Vagina (tissue), 2 donors: ENCODE data around the gene P2RY6. TPM values are rescaled to one million over a fixed set of nuclear protein-coding genes. Genes with fewer than 3 reads are reported as not detected.
A peak's percentile ranks its signal among the peaks of the same experiment; 100 is the strongest.

ENCODE experiments used
- DNase-seq, 2 donors: peaks; one replicate each; pipeline ENCODE4 v3.0.0-alpha.2; 2017; ENCODE audit errors: extremely low spot score in 2 of 2
- H3K27ac ChIP-seq: fragments of 200-600 bp; sonication (generic); one replicate; pipeline ENCODE4 v1.5.1; 2019
- H3K27me3 ChIP-seq: fragments of 200-600 bp; sonication (generic); one replicate; pipeline ENCODE4 v1.5.1; 2019
- H3K36me3 ChIP-seq, 2 donors: fragments of 200-600 bp; sonication (generic); one replicate each; pipeline ENCODE4 v1.5.1; 2017 to 2019
- H3K4me1 ChIP-seq: fragments of 200-600 bp; sonication (generic); one replicate; pipeline ENCODE4 v1.5.1; 2019
- H3K4me3 ChIP-seq, 2 donors: fragments of 200-600 bp; sonication (generic); 1 replicate in 1 of 2; 2 replicates in 1 of 2; pipeline ENCODE4 v1.5.1; 2016 to 2019
- H3K9me3 ChIP-seq: fragments of 200-600 bp; sonication (generic); one replicate; pipeline ENCODE4 v1.5.1; 2019
- POLR2A ChIP-seq, 2 donors: fragments of 450-650 bp; IDR thresholded peaks; one replicate each; pipeline ENCODE4 v1.6.1; 2017; ENCODE audit warnings: antibody characterized with exemption in 2 of 2, mild to moderate bottlenecking in 2 of 2, moderate library complexity in 2 of 2
- POLR2AphosphoS5 ChIP-seq, 2 donors: sonication (generic); formaldehyde crosslinking; IDR thresholded peaks; one replicate each; pipeline ENCODE4 v1.9.0; 2017; ENCODE audit warnings: antibody characterized with exemption in 2 of 2, mild to moderate bottlenecking in 2 of 2, low read depth in 1 of 2; ENCODE audit not compliant: insufficient read depth in 1 of 2
- intact Hi-C: fragments of 100-400 bp; cut with DNase I; formaldehyde crosslinking; loops from one replicate; pipeline ENCODE4 v1.15.1; 2023
- total RNA-seq: library from RNA; depleted of rRNA; stranded (reverse); fragments of >200 nt; gene quantifications from one replicate; pipeline ENCODE4 v1.2.3, GENCODE V29; 2016
- TF ChIP-seq, protein P1 (sequence below), 3 experiments: fragments of 450-650 bp in 2 of 3; fragments of 200-600 bp in 1 of 3; sonication (generic) in 1 of 3; IDR thresholded peaks; one replicate each; pipeline ENCODE4 v1.5.1; 2017 to 2019; ENCODE audit warnings: antibody characterized with exemption in 3 of 3, mild to moderate bottlenecking in 2 of 3, moderate library complexity in 2 of 3

The P2RY6 gene
- total RNA-seq, 1 donor from 2014 or later: 2.0 TPM

DNA sequence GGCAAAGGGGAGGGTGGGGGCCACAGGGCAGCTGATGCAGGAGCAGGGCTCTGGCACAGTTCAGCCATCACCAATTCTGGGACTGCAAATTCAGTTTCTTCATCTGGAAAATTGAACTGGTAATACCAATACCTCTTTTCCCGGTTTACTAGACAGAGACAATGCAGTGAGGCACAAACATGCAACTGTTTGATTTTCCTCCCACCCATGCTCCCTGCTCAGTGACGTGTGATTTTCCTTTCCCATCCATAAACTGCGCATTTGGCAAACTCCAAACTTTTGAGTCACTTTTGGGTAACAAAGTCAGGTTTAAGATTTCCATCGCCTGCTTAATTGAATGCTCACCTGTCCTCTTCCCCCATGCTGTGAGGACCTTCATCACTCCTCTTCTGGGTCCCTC lies 30.8 kb upstream of the P2RY6 start:
- no peak for DNase-seq
- TF ChIP-seq, protein P1, sequence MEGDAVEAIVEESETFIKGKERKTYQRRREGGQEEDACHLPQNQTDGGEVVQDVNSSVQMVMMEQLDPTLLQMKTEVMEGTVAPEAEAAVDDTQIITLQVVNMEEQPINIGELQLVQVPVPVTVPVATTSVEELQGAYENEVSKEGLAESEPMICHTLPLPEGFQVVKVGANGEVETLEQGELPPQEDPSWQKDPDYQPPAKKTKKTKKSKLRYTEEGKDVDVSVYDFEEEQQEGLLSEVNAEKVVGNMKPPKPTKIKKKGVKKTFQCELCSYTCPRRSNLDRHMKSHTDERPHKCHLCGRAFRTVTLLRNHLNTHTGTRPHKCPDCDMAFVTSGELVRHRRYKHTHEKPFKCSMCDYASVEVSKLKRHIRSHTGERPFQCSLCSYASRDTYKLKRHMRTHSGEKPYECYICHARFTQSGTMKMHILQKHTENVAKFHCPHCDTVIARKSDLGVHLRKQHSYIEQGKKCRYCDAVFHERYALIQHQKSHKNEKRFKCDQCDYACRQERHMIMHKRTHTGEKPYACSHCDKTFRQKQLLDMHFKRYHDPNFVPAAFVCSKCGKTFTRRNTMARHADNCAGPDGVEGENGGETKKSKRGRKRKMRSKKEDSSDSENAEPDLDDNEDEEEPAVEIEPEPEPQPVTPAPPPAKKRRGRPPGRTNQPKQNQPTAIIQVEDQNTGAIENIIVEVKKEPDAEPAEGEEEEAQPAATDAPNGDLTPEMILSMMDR (IDR thresholded peaks at IDR 0.05): no peak
- Histone ChIP-seq H3K9me3 (no peaks in the 10 kb centered on the region), H3K36me3 (no peaks in the 10 kb centered on the region), H3K4me1 (peaks cover 24% of the 10 kb centered on the region), H3K27ac (no peak overlapping the region), H3K27me3 (no peaks in the 10 kb centered on the region), H3K4me3 (no peak overlapping the region)
- intact Hi-C loops: loop anchor here (5.0 kb wide), 1 partner anchor 59 kb away; no protein-coding TSS in a partner anchor

DNA sequence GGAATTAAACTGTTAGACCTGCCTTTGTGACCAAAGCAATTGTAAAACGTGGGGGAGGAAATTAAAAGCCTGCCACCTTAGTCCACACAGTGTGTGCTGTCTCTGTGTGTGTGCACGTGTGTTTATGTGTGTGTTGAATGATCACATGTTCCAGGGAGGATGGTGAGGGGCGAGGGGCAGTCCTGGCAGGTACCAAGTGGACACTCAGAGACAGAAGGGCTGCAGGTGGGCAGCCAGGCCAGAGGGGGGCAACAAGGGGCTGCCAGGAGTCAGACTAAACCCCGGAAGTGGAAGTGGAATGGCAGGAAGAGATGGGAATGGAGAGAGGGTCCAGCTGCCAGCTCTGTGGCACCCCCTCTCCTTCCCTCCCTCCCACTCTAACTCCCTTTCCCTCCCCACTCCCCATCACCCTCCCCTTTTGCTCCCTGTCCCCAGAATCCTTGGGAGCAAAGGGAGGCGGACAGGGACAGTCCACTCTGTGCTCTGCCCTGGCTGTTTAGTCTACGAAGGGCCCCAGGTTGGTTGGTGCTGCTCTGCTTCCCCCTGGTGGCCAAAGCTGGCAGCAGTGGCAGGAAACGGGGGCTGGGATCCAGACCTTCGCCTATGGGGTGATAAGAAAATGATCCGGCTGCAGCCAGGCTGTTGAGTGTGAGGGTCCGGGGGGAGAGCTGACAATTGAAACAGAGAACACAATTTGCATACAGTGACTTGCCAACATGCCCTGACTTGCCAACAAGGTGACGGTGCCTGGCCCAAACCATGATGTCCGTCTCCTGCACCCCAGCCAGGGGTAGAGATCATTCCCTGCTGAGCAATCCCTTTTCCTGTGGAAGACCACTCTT lies 29.7 kb upstream of the P2RY6 start:
- Histone ChIP-seq H3K4me3 (peak overlapping the region; percentile 6 to 15), H3K36me3 (no peaks in the 10 kb centered on the region), H3K27ac (no peak overlapping the region), H3K4me1 (peaks cover 22% of the 10 kb centered on the region), H3K9me3 (no peaks in the 10 kb centered on the region), H3K27me3 (no peaks in the 10 kb centered on the region)
- no peak for TF ChIP-seq POLR2A (IDR thresholded peaks at IDR 0.05)
- TF ChIP-seq, protein P1 (IDR thresholded peaks at IDR 0.05): peak; percentile 60 to 82 (median 78)
- intact Hi-C loops: loop anchor here (5.0 kb wide), 1 partner anchor 60 kb away; no protein-coding TSS in a partner anchor
- no peak for DNase-seq

DNA sequence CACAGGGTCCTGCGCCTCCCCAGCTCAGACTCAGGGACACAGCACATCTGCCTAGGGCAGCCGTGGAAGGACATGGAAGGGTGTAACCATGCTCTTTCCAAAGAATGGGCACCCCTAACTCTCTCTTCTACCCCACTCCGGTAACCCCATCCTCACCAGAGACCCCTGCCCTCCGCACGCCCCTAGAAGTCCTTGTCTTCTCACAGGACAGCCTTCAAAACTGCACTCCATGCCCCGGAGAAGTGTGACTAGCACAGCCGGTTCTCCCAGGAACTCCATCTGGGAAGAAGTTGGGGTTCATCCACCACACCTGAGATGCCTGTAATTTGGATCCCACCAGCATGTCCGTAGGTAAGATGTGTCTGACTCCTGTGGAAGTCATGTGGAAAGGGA lies 29.0 kb upstream of the P2RY6 start:
- no peak for TF ChIP-seq POLR2A (IDR thresholded peaks at IDR 0.05)
- TF ChIP-seq POLR2AphosphoS5 (IDR thresholded peaks at IDR 0.05; ENCODE audit: insufficient read depth in 1 of 2, low read depth in 1 of 2): no peak
- TF ChIP-seq, protein P1 (IDR thresholded peaks at IDR 0.05): no peak

DNA sequence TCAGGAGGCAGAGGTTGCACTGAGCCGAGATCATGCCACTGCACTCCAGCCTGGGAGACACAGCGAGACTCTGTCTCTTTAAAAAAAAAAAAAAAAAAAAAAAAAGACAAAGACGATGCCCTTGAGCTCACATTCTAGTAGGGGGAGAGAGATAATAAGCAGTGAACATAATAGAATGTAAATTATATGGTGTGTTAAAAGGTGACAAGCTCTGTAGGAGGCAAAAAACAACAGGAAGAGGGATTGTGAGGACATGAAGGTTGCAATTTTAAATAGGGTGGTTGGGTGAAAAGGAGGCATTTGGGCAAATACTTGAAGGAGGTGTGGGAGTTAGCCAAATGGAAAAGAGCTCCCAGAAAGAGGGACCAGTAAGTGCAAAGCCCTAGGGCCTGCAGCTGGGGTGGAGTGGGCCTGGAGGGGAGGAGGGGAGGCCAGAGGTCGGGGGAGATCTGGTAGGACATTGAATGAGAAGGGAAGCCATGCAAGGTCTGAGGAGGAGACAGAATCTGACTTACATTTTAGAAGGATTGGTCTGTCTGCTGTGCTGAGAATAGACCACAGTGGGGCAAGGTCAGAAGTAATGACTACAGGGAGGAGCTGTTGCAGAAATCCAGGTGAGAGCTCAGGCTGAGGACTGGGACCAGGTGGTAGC lies 27.4 kb upstream of the P2RY6 start:
- Histone ChIP-seq H3K4me1 (peaks cover 20% of the 10 kb centered on the region), H3K27ac (no peak overlapping the region), H3K36me3 (no peaks in the 10 kb centered on the region), H3K9me3 (no peaks in the 10 kb centered on the region), H3K4me3 (no peak overlapping the region), H3K27me3 (no peaks in the 10 kb centered on the region)
- no peak for TF ChIP-seq POLR2AphosphoS5 (IDR thresholded peaks at IDR 0.05; ENCODE audit: insufficient read depth in 1 of 2, low read depth in 1 of 2)
- TF ChIP-seq POLR2A (IDR thresholded peaks at IDR 0.05): no peak
- TF ChIP-seq, protein P1 (IDR thresholded peaks at IDR 0.05): no peak
- no peak for DNase-seq
- intact Hi-C loops: loop anchor here (5.0 kb wide), 1 partner anchor 62 kb away; no protein-coding TSS in a partner anchor

More for the DNA sequence above, 29.0 kb upstream of the P2RY6 start:
- Histone ChIP-seq H3K9me3 (no peaks in the 10 kb centered on the region), H3K36me3 (no peaks in the 10 kb centered on the region), H3K27me3 (no peaks in the 10 kb centered on the region), H3K4me3 (no peak overlapping the region), H3K27ac (no peak overlapping the region), H3K4me1 (peaks cover 22% of the 10 kb centered on the region)
- no peak for DNase-seq
- intact Hi-C loops: loop anchor here (5.0 kb wide), 1 partner anchor 61 kb away; no protein-coding TSS in a partner anchor

DNA sequence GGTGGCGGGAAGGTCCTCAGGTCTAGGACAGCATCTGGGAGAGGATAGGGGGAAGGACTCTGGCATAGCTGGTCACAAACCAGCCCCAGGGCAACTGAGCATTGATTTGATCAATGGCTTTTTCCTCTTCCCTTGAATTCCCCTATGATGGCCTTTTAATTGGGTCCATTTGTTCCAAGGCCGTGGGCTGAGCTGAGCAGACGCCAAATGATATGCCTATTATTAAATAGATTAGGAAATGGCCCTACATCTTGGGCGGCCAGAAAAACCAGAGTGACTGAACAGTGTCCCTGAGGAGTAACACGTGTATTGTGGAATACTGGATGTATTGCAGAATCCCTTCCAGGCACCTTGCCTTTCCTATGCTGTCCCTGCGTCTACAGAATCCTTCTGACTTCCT lies 26.7 kb upstream of the P2RY6 start:
- H3K27ac ChIP-seq: no peak overlapping the region
- H3K4me3 ChIP-seq: no peak overlapping the region
- no peak for DNase-seq
- no peaks in the 10 kb centered on the region for H3K36me3 ChIP-seq
- peaks cover 12% of the 10 kb centered on the region for H3K4me1 ChIP-seq
- no peaks in the 10 kb centered on the region for H3K27me3 ChIP-seq
- intact Hi-C loops: no loop called here
- no peaks in the 10 kb centered on the region for H3K9me3 ChIP-seq
- TF ChIP-seq, protein P1 (IDR thresholded peaks at IDR 0.05): no peak
- TF ChIP-seq POLR2AphosphoS5 (IDR thresholded peaks at IDR 0.05; ENCODE audit: insufficient read depth in 1 of 2, low read depth in 1 of 2) (no peak), POLR2A (IDR thresholded peaks at IDR 0.05) (no peak)
